Measurements from ENCODE around the gene ZACN.
"Not testable (repeated sequence)": the region's sequence is repeated elsewhere in the genome, so short reads cannot be mapped to it uniquely, and the experiment has no call there.

Gene ZACN

DNA sequence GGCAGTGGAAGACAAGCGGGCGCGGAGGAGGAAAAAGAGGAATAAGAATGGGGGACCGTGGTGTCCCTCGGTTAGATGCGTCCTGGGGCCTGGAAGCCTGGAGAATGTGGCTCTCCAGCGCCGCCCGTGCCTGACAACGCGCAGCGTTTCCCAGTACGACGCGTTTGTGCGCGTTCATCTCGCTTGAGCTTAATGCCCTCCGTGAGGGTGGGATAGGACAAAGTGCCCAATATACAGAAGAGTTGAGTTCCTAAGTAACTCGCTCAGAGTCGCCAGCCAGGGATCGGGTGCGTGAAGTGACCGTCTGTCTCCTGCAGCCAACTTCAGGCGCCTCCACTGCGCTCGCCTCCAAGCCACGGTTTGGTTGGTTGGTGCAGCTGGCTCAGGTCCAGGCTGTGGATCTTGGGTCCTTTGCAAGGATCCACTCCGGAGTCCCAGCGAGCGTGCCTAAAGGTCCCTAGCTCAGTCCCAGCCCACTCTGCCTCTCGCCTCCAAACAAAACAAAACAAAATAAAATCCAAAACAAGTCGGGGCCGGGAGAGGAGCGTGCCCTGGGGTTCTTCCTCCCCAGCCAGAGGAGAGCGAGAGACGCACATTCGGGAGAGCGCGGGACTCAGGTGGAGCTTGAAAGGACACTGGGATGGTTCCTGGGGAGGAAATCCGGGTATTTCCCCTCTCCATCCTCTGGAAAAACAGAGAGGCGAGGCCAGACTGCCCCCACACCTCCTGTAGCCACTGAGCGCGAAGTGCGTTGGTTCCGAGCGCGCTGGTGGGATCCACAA is 3.4 kb upstream of the ZACN start:
- H3K4me3 ChIP-seq (ENCODE audit: low read depth, low read length), result no peak overlapping the region

DNA sequence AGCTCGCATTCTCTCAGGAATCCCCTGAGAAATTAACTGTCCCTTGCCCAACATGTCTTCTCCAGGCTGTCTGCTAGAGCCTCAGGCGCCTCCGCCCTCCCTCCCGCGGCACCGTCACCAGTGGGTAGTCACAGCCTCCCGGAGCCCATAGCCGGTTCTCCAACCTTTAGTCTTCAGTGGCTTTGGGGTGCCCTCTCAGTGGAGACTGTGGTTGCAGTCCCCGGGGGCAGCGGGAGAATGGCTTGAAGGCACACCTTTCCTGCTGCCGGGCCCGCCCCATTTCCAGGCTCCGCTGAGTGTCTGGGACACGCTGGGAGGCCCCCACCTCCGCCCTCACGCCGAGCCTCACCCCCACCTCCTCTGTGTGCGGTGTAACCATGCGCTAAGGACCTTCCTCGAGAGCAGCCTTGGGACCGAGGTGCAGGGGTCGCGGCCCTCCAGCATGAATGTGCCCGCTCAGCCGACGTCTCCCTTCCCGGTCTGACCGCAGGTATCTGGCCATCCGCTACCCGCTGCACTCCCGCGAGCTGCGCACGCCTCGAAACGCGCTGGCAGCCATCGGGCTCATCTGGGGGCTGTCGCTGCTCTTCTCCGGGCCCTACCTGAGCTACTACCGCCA is 2.7 kb upstream of the ZACN start:
- no peak overlapping the region for H3K4me3 ChIP-seq (ENCODE audit: low read depth, low read length)
- TF ChIP-seq, protein P1, sequence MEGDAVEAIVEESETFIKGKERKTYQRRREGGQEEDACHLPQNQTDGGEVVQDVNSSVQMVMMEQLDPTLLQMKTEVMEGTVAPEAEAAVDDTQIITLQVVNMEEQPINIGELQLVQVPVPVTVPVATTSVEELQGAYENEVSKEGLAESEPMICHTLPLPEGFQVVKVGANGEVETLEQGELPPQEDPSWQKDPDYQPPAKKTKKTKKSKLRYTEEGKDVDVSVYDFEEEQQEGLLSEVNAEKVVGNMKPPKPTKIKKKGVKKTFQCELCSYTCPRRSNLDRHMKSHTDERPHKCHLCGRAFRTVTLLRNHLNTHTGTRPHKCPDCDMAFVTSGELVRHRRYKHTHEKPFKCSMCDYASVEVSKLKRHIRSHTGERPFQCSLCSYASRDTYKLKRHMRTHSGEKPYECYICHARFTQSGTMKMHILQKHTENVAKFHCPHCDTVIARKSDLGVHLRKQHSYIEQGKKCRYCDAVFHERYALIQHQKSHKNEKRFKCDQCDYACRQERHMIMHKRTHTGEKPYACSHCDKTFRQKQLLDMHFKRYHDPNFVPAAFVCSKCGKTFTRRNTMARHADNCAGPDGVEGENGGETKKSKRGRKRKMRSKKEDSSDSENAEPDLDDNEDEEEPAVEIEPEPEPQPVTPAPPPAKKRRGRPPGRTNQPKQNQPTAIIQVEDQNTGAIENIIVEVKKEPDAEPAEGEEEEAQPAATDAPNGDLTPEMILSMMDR (IDR thresholded peaks at IDR 0.05; ENCODE audit: low read depth, low read length), result no peak

More for the DNA sequence above, 3.4 kb upstream of the ZACN start:
- TF ChIP-seq, protein P1 (IDR thresholded peaks at IDR 0.05; ENCODE audit: low read depth, low read length), result no peak

- TF ChIP-seq, protein P1 (IDR thresholded peaks at IDR 0.05; ENCODE audit: low read depth, low read length), result no peak
- no peak overlapping the region for H3K4me3 ChIP-seq (ENCODE audit: low read depth, low read length)
Measured at GRCh38 chr17:76076765-76077583, 2.0 kb upstream of the ZACN start.

- TF ChIP-seq, protein P1 (IDR thresholded peaks at IDR 0.05; ENCODE audit: low read depth, low read length), result no peak
- H3K4me3 ChIP-seq (ENCODE audit: low read depth, low read length), result no peak overlapping the region
Measured at GRCh38 chr17:76077584-76078110, 1.3 kb upstream of the ZACN start.

GRCh38 chr17:76078370-76078769 is 612 bp upstream of the ZACN start:
- H3K4me3 ChIP-seq (ENCODE audit: low read depth, low read length), result not testable (repeated sequence)

DNA sequence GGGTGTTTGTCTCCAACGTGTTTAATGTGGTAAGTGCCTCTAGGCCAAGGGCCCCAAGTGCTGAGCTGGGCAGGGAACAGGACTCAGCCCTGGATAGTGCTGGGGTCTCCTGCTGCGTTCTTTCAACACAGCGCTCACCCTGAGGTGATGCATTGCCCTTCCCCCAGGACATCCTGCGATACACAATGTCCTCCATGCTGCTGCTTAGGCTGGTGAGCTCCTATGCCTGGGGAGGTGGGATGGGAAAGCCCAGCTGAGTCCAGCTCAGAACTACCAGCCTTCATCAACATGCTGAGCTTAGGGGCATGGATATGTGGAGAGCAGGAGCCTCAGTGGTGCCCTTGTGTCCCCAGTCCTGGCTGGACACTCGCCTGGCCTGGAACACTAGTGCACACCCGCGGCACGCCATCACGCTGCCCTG is 563 bp downstream of the ZACN start:
- no peak overlapping the region for H3K4me3 ChIP-seq (ENCODE audit: low read depth, low read length)
- TF ChIP-seq, protein P1 (IDR thresholded peaks at IDR 0.05; ENCODE audit: low read depth, low read length), result no peak

- TF ChIP-seq, protein P1 (IDR thresholded peaks at IDR 0.05; ENCODE audit: low read depth, low read length), result no peak
- no peak overlapping the region for H3K4me3 ChIP-seq (ENCODE audit: low read depth, low read length)
Measured at GRCh38 chr17:76079956-76080767, 1.2 kb downstream of the ZACN start.
